Astrocyte of the cerebellum (primary cell): ENCODE results near the gene JPH2.

Source experiments
- DNase-seq: peaks from one replicate; pipeline ENCODE4 v3.0.0-alpha.2; 2011; ENCODE audit warnings: low read depth
- H3K4me3 ChIP-seq: 2 replicates; pipeline ENCODE4 v1.5.1; 2011; ENCODE audit warnings: mild to moderate bottlenecking, low read depth, low read length, moderate library complexity
- in situ Hi-C: cut with HindIII; loops from 2 replicates; pipeline ENCODE4 v1.10.0; 2017; ENCODE audit warnings: low sequenced_read_pairs
- TF ChIP-seq, protein P1 (sequence below): IDR thresholded peaks from 2 replicates; pipeline ENCODE4 v1.5.1; 2012; ENCODE audit warnings: low read length, low read depth, moderate library complexity, mild to moderate bottlenecking; ENCODE audit errors: missing control alignments

JPH2 gene

DNA sequence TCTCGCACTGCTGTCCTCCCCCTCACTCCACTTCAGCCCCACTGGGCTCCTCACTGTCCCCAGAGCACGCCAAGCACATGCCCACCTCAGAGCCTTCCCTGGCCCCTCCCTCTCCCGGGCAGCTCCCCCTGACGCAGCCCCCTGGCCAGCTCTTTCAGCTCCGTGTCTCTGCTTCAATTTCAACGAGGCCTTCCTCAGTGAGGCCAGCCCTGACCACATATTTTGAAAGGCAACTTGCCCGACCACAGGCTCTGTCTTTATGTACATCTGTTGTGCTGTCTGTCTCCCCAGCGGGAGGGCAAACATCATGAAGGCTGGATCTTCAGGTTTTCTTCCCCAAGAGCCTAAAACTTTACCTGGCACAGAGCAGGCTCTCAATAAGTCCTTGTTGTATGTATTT lies 44.6 kb downstream of the JPH2 start:
- H3K4me3 ChIP-seq, result no peak overlapping the region
- in situ Hi-C loops, result no loop called here
- TF ChIP-seq, protein P1, sequence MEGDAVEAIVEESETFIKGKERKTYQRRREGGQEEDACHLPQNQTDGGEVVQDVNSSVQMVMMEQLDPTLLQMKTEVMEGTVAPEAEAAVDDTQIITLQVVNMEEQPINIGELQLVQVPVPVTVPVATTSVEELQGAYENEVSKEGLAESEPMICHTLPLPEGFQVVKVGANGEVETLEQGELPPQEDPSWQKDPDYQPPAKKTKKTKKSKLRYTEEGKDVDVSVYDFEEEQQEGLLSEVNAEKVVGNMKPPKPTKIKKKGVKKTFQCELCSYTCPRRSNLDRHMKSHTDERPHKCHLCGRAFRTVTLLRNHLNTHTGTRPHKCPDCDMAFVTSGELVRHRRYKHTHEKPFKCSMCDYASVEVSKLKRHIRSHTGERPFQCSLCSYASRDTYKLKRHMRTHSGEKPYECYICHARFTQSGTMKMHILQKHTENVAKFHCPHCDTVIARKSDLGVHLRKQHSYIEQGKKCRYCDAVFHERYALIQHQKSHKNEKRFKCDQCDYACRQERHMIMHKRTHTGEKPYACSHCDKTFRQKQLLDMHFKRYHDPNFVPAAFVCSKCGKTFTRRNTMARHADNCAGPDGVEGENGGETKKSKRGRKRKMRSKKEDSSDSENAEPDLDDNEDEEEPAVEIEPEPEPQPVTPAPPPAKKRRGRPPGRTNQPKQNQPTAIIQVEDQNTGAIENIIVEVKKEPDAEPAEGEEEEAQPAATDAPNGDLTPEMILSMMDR, result no peak
- DNase-seq, result peak; percentile 68

DNA sequence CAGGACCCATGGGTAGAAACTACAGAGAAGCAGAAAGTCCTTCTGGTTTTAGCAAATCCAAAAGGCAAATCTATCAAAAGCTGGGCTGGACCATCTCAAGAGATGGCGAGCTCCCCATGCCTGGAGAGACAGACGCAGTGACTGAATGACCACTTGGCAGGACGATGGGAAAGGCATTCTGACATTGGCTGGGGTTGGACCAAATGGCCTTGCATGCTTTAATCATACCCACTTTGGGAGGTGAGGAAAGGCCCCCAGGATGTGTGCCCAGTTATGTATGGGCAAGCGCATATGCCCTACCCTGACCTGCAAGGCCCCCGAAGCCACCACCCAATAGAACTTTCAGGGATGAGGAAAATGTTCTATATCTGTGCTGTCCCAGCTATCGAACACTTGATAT lies 45.1 kb downstream of the JPH2 start:
- no peak for DNase-seq
- in situ Hi-C loops, result no loop called here
- TF ChIP-seq, protein P1, result no peak
- H3K4me3 ChIP-seq, result no peak overlapping the region

DNA sequence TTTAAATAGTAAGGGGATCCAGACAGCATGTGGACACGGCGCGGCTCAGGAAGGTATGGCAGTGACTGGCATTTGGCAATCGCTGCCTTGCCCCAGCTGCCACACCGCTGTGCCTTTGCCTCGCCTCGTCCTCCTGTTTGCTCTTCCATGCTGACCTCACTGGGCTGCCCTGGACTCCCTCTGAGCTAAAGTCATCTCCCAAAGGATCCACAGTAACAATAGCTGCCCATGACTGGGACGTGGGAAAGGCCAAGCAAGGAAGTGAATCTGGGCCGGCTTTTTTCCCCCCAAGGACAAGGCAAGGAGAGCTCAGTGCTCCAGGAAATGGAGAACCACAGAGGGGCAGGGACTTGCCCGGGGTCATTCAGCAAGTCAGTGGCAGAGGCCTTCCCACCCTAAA lies 48.1 kb downstream of the JPH2 start:
- in situ Hi-C loops, result no loop called here
- TF ChIP-seq, protein P1, result no peak
- no peak for DNase-seq
- no peak overlapping the region for H3K4me3 ChIP-seq

DNA sequence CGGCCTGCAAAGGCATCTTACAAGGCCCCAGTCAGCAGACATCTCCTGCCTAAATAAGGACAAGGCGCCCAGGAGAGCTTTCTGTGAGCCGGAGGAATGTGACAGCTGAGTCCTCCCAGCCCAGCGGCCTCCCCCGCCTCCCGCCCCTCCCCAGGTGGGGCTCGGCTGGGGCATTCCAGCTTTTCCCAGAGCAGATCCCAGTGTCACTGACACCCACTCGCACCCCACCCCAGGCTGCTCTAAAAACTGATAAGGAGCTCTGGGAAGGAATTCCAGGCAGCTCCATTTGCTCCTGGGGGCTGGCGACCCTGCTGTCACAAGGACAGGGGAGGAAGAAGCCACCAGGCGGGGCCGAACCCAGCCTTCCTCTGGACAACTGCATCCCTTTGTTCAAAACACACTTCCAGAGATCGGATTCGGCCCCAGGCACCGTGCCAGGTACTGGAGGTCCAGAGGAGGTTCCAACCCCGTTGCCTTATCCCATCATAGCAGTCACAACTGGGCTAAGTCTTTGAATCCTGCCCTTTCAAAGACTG lies 49.7 kb downstream of the JPH2 start:
- no peak overlapping the region for H3K4me3 ChIP-seq
- no peak for DNase-seq
- in situ Hi-C loops, result no loop called here
- TF ChIP-seq, protein P1, result no peak

DNA sequence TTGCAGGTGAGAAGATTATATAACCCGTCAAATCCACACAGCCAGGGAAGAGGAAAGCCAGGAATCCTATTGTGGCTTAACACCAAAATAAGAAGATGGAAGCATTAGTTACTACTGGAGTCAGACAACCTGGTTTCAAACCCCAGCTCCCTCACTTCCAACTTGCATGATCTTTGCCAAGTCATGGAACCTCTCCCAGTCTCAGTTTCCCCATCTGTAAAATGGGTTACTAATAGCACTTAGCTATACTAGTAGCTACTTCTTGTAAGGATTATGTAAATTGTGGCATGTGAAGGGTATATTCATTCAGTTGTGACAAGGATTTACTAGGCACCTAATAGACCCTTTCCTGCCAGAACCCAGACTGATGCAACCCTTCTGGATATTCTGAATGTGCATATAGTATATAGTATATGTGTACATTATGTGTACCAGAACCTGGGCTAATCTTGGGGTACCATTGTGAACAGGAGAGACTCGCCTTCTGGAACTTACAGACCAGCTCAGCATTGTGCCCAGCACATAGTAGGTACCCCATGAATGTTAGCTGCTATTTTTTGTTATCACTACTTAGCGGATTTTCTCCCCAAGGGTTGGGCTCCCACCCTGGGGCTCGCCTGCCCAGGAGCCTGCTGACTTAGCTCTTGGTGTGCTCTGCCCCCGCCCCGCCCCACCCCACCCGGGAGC lies 50.3 kb downstream of the JPH2 start:
- no peak for DNase-seq
- TF ChIP-seq, protein P1, result no peak
- in situ Hi-C loops, result no loop called here
- H3K4me3 ChIP-seq, result no peak overlapping the region

DNA sequence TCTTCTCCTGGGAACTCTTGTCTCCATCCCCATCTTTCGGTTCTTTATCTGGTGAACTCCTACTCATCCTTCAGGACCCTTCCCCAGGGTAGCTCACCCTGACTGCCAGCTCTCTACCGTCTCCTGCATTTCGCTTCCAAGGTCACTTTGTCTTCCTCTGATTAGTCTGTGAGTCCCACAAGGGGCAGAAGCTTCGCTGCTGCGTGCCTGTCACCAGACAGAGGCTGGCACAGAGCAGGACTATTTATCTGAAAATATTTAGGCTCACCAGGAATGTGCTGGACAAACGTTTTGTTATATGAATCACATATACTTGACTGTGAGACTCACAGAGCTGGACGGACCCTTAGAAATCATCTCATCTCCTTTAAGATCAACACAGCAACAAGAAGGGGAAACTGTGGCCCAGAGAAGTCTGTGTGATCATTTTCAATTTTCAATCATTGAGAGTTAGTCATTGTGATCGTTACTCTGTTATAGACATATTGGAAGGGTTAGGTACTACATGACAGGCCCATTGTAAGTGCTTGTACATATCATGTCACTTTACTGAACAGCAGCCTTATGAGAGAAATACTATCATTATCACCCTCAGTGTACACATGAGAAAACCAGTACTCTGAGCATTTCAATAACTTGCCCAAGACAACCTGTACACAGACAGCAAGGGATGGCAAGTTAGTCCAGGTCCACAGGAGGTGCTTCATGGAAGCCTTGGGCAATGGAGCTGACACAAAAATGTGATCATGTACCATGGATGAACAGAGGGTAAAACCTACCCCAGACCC lies 51.4 kb downstream of the JPH2 start:
- TF ChIP-seq, protein P1, result no peak
- in situ Hi-C loops, result no loop called here
- H3K4me3 ChIP-seq, result no peak overlapping the region
- no peak for DNase-seq
